H9 (cell line): ENCODE results near the gene ARFIP1. TPM values are rescaled to one million over a fixed set of nuclear protein-coding genes. Genes with fewer than 3 reads are reported as not detected.

Experiments
- DNase-seq: peaks from one replicate; pipeline ENCODE4 v3.0.0-alpha.2; 2017
- H2AFZ ChIP-seq: one replicate; pipeline ENCODE4 v1.6.1; 2013; ENCODE audit warnings: mild to moderate bottlenecking, low read length, control low read depth, moderate library complexity
- H2AK5ac ChIP-seq: 2 replicates; pipeline ENCODE4 v1.6.1; 2013; ENCODE audit warnings: low read length, control low read depth, mixed read lengths; ENCODE audit not compliant: insufficient read length
- H2BK120ac ChIP-seq: one replicate; pipeline ENCODE4 v1.6.1; 2013; ENCODE audit warnings: low read depth, mild to moderate bottlenecking, low read length, control low read depth, inconsistent platforms; ENCODE audit not compliant: poor library complexity, severe bottlenecking
- H2BK12ac ChIP-seq: 2 replicates; pipeline ENCODE4 v1.6.1; 2013; ENCODE audit warnings: low read length, control low read depth, mixed read lengths, low read depth; ENCODE audit not compliant: insufficient read length
- H2BK15ac ChIP-seq: 2 replicates; pipeline ENCODE4 v1.6.1; 2013; ENCODE audit warnings: low read depth, low read length, control low read depth
- H2BK20ac ChIP-seq: one replicate; pipeline ENCODE4 v1.6.1; 2013; ENCODE audit warnings: low read depth, mild to moderate bottlenecking, low read length, control low read depth, inconsistent platforms; ENCODE audit not compliant: poor library complexity, severe bottlenecking
- H2BK5ac ChIP-seq: 2 replicates; pipeline ENCODE4 v1.6.1; 2013; ENCODE audit warnings: low read length, control low read depth, mixed read lengths; ENCODE audit not compliant: insufficient read length
- H3K14ac ChIP-seq: 2 replicates; pipeline ENCODE4 v1.6.1; 2013; ENCODE audit warnings: low read length, control low read depth; ENCODE audit not compliant: insufficient read depth
- H3K18ac ChIP-seq: 2 replicates; pipeline ENCODE4 v1.6.1; 2013; ENCODE audit warnings: low read depth, mild to moderate bottlenecking, mixed read lengths, low read length, control low read depth; ENCODE audit not compliant: insufficient read length
- H3K23ac ChIP-seq: 2 replicates; pipeline ENCODE4 v1.6.1; 2013; ENCODE audit warnings: low read length, control low read depth, mixed read lengths, low read depth; ENCODE audit not compliant: insufficient read length
- H3K23me2 ChIP-seq: 2 replicates; pipeline ENCODE4 v1.6.1; 2013; ENCODE audit warnings: low read depth, mild to moderate bottlenecking, mixed read lengths, low read length, control low read depth; ENCODE audit not compliant: insufficient read length, poor library complexity, severe bottlenecking
- H3K27ac ChIP-seq: 2 replicates; pipeline ENCODE4 v1.5.1; 2013; ENCODE audit warnings: low read length, control low read depth, mixed read lengths, low read depth; ENCODE audit not compliant: insufficient read length
- H3K27me3 ChIP-seq: 2 replicates; pipeline ENCODE4 v1.6.1; 2013; ENCODE audit warnings: low read length, control low read depth, inconsistent platforms; ENCODE audit not compliant: insufficient read depth
- H3K4ac ChIP-seq: 2 replicates; pipeline ENCODE4 v1.6.1; 2013; ENCODE audit warnings: low read depth, mild to moderate bottlenecking, control low read depth, inconsistent platforms, low read length, moderate library complexity
- H3K4me1 ChIP-seq: 2 replicates; pipeline ENCODE4 v1.6.1; 2013; ENCODE audit warnings: low read length, control low read depth, inconsistent platforms; ENCODE audit not compliant: insufficient read depth
- H3K4me2 ChIP-seq: 2 replicates; pipeline ENCODE4 v1.6.1; 2013; ENCODE audit warnings: low read length, control low read depth, mixed read lengths; ENCODE audit not compliant: insufficient read length, insufficient read depth
- H3K56ac ChIP-seq: 2 replicates; pipeline ENCODE4 v1.6.1; 2013; ENCODE audit warnings: low read depth, mild to moderate bottlenecking, mixed read lengths, low read length, control low read depth; ENCODE audit not compliant: insufficient read length
- H3K79me1 ChIP-seq: 2 replicates; pipeline ENCODE4 v1.6.1; 2013; ENCODE audit warnings: low read depth, mild to moderate bottlenecking, moderate library complexity, low read length, control low read depth, inconsistent platforms; ENCODE audit not compliant: insufficient read depth, poor library complexity, severe bottlenecking
- H3K79me2 ChIP-seq: 2 replicates; pipeline ENCODE4 v1.6.1; 2013; ENCODE audit warnings: low read length, control low read depth, inconsistent platforms; ENCODE audit not compliant: insufficient read depth
- H3K9ac ChIP-seq: 2 replicates; pipeline ENCODE4 v1.6.1; 2013; ENCODE audit warnings: low read length, control low read depth, mixed read lengths; ENCODE audit not compliant: insufficient read length; ENCODE audit errors: extremely low read depth
- H3K9me3 ChIP-seq: one replicate; pipeline ENCODE4 v1.6.1; 2013; ENCODE audit warnings: low read depth, low read length, inconsistent platforms; ENCODE audit not compliant: control insufficient read depth
- H3T11ph ChIP-seq: one replicate; pipeline ENCODE4 v1.6.1; 2013; ENCODE audit warnings: mild to moderate bottlenecking, low read length, control low read depth, inconsistent platforms
- H4K20me1 ChIP-seq: one replicate; pipeline ENCODE4 v1.6.1; 2013; ENCODE audit not compliant: control insufficient read depth, insufficient read length, insufficient read depth
- H4K5ac ChIP-seq: 2 replicates; pipeline ENCODE4 v1.6.1; 2013; ENCODE audit warnings: low read depth, mild to moderate bottlenecking, mixed read lengths, low read length, control low read depth; ENCODE audit not compliant: insufficient read length
- H4K8ac ChIP-seq: replicated peaks from 2 replicates; pipeline ENCODE4 v1.6.1; 2013; ENCODE audit warnings: low read length, control low read depth, mixed read lengths, low read depth; ENCODE audit not compliant: insufficient read length
- H4K91ac ChIP-seq: 2 replicates; pipeline ENCODE4 v1.6.1; 2013; ENCODE audit warnings: low read depth, mild to moderate bottlenecking, moderate library complexity, mixed read lengths, low read length, control low read depth; ENCODE audit not compliant: insufficient read length
- H3K27ac Mint-ChIP-seq, 3 experiments: 2 replicates in 2 of 3; 3 replicates in 1 of 3; pipeline ENCODE4 v1.8.0; 2020 to 2021; ENCODE audit warnings: mixed read lengths in 3 of 3, mild to moderate bottlenecking in 1 of 3, moderate library complexity in 1 of 3
- H3K27me3 Mint-ChIP-seq: 2 replicates; pipeline ENCODE4 v1.8.0; 2021; ENCODE audit warnings: low read depth, mild to moderate bottlenecking, moderate library complexity, mixed read lengths
- H3K36me3 Mint-ChIP-seq, 3 experiments: 2 replicates in 2 of 3; 3 replicates in 1 of 3; pipeline ENCODE4 v1.8.0; 2020 to 2021; ENCODE audit warnings: low read depth in 3 of 3, mixed read lengths in 3 of 3; ENCODE audit not compliant: insufficient read depth in 1 of 3
- H3K4me1 Mint-ChIP-seq, 2 experiments: 2 replicates each; pipeline ENCODE4 v1.8.0; 2020; ENCODE audit warnings: mixed read lengths in 2 of 2
- H3K4me3 Mint-ChIP-seq, 2 experiments: 2 replicates in 1 of 2; 3 replicates in 1 of 2; pipeline ENCODE4 v1.8.0; 2020 to 2021; ENCODE audit warnings: mild to moderate bottlenecking in 2 of 2, mixed read lengths in 2 of 2, moderate library complexity in 1 of 2
- H3K9me3 Mint-ChIP-seq, 2 experiments: 2 replicates in 1 of 2; 3 replicates in 1 of 2; pipeline ENCODE4 v1.8.0; 2020; ENCODE audit warnings: mild to moderate bottlenecking in 2 of 2, mixed read lengths in 2 of 2, moderate library complexity in 1 of 2
- CTCF ChIP-seq: fragments of 200-600 bp; sonication (generic); conservative IDR thresholded peaks from 3 replicates; pipeline ENCODE4 v1.8.0; 2021; ENCODE audit warnings: antibody characterized with exemption, mild to moderate bottlenecking
- WGBS: extraction: QIAGEN DNeasy Blood & Tissue Kit; methylation state at CpG from one replicate; pipeline ENCODE4 v1.1.7; 2013; ENCODE audit warnings: missing lambda C conversion rate, low lambda C conversion rate, mixed read lengths; ENCODE audit not compliant: insufficient read length; ENCODE audit errors: extremely low coverage; 5-methylcytosine and 5-hydroxymethylcytosine counted together
- total RNA-seq: library from RNA; stranded (reverse); gene quantifications from 2 replicates; pipeline ENCODE4 v1.2.1, GENCODE V29; 2021

ARFIP1 gene
- total RNA-seq, 1 experiment from 2014 or later: 30.8 TPM

DNA sequence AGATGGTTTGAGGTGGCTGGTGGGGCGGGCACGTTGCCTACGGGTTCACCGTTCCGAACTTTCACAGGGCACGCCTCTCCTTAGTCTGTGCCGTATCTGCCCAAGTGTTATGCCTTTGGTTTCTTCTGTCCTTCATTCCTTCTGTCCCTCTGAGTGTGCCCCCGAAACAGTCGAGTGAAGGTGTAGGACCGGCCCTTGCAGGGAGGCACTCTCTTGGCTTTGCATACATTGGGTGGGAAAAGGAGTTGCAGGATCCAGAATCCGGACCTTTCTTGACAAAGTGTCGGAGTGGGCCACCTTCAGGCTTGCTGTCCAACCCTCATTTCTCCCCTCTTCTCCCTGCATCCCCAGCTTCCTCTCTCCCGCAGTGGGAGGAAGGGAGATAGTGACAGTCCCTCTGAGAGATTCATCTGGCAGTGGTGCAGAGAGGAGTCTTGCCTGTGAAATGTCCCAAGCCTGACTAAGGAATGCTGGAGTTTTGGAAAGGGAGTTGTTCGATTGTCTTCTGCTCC lies 569 bp downstream of the ARFIP1 start:
- Histone ChIP-seq H3T11ph (no peak overlapping the region), H3K27me3 (no peaks in the 10 kb centered on the region), H3K79me1 (peaks cover under 1% of the 10 kb centered on the region), H2BK5ac (no peak overlapping the region), H3K4ac (no peak overlapping the region), H2BK15ac (no peak overlapping the region), H3K27ac (peak overlapping the region; percentile 50), H2AFZ (no peak overlapping the region), H2AK5ac (no peak overlapping the region), H2BK20ac (no peak overlapping the region), H3K14ac (no peak overlapping the region; the same call in 1 of the 2 replicates), H4K5ac (no peak overlapping the region), H3K9me3 (no peaks in the 10 kb centered on the region), H2BK12ac (no peak overlapping the region), H3K4me2 (peak overlapping the region; percentile 87), H3K23me2 (peaks cover 9% of the 10 kb centered on the region), H3K56ac (no peak overlapping the region), H2BK120ac (no peak overlapping the region), H3K23ac (no peak overlapping the region), H3K79me2 (peaks cover 2% of the 10 kb centered on the region; the same call in 1 of the 2 replicates), H3K18ac (peak overlapping the region; percentile 72), H3K9ac (peak overlapping the region; percentile 81), H3K4me1 (no peaks in the 10 kb centered on the region), H4K91ac (no peak overlapping the region), H4K8ac (no peak overlapping the region), H4K20me1 (no peaks in the 10 kb centered on the region)
- Mint-ChIP-seq H3K9me3 (no peaks in the 10 kb centered on the region), H3K4me3 (peak overlapping the region; percentile 99 to 100), H3K36me3 (peaks cover 0 to 3% (median 0%) of the 10 kb centered on the region in 3 experiments; a peak in 2 of 7 replicates), H3K4me1 (peaks cover 25 to 27% of the 10 kb centered on the region in 2 experiments), H3K27ac (peak overlapping the region; percentile 93 to 100 (median 100)), H3K27me3 (no peaks in the 10 kb centered on the region)
- no peak for DNase-seq
- TF ChIP-seq CTCF: no peak
- WGBS: no CpG with 5 or more reads among the region's 14 CpGs
